Heart left ventricle (tissue), 13 donors: Measurements from ENCODE around the gene HTR5A.

Experiments
- POLR2A ChIP-seq, 2 donors: fragments of 450-650 bp; IDR thresholded peaks; one replicate each; pipeline ENCODE4 v1.6.1; 2017; ENCODE audit warnings: antibody characterized with exemption in 2 of 2, mild to moderate bottlenecking in 2 of 2, moderate library complexity in 2 of 2
- TF ChIP-seq, protein P1 (sequence below), 12 donors: fragments of 200-600 bp; sonication (generic) in 4 of 12; IDR thresholded peaks; one replicate each; pipeline versions ENCODE4 v1.5.0 to v1.8.0; 2018 to 2022; ENCODE audit warnings: antibody characterized with exemption in 12 of 12, mild to moderate bottlenecking in 5 of 12
- donor health status: ischemic (EF 13 %, LVEDD 7.1; RV severe dilation, severe dysfunction).
- donor health status: DM: no; HTN: yes; CAD: no.
- donor health status: DM: no; HTN: no; CAD: no.
- donor health status: ischemic (EF 25% LVEDD 6.9; RV normal size, moderate dysfunction).
- donor health status: ischemic (EF 25% LVEDD 5.7; RV mildly dilated, moderate dysfunction).
- donor health status: ischemic (EF 35%, LVEDD 5.7; RV mildly dilated, moderate dysfunction).
- donor health status: nonischemic (EF 11% LVEDD 7.7; RV severe dilation, severe dysfunction).
- donor health status: DM: yes; HTN: yes; CAD: no.
- donor health status: PGD.
- donor health status: ischemic (EF 29% LVEDD 5.4; RV normal size, mild dysfunction).
- donor health status: nonischemic (EF 23%, LVEDD 6.1; RV moderate dilation, normal function).

DNA sequence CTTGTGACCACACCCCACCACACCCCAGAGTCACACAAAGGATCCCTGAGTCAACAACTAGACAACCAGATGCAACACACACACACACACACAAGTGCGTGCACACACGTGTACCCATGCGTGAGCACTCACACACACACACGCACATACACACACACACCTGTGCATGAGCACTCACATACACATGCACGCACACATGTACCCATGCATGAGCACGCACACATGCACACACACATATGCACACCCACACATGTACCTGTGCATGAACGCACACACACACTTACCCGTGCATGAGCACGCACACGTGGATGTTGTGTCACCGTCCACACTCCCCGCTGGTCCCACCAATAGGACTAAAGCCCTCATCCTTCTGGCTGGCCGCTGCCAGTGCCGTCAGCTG lies 60.4 kb downstream of the HTR5A start:
- TF ChIP-seq, protein P1, sequence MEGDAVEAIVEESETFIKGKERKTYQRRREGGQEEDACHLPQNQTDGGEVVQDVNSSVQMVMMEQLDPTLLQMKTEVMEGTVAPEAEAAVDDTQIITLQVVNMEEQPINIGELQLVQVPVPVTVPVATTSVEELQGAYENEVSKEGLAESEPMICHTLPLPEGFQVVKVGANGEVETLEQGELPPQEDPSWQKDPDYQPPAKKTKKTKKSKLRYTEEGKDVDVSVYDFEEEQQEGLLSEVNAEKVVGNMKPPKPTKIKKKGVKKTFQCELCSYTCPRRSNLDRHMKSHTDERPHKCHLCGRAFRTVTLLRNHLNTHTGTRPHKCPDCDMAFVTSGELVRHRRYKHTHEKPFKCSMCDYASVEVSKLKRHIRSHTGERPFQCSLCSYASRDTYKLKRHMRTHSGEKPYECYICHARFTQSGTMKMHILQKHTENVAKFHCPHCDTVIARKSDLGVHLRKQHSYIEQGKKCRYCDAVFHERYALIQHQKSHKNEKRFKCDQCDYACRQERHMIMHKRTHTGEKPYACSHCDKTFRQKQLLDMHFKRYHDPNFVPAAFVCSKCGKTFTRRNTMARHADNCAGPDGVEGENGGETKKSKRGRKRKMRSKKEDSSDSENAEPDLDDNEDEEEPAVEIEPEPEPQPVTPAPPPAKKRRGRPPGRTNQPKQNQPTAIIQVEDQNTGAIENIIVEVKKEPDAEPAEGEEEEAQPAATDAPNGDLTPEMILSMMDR (IDR thresholded peaks at IDR 0.05), result no peak
- no peak for TF ChIP-seq POLR2A (IDR thresholded peaks at IDR 0.05)
